GM12878 (cell line): ENCODE measurements around the gene PSMD14. TPM values are rescaled to one million over a fixed set of nuclear protein-coding genes. Genes with fewer than 3 reads are reported as not detected.

Source experiments
- CBX3 ChIP-seq: fragments of 200-600 bp; sonication (generic); IDR thresholded peaks from 2 replicates; pipeline ENCODE4 v1.6.1; 2016; ENCODE audit warnings: low read depth, borderline replicate concordance
- CHD1 ChIP-seq: IDR thresholded peaks from 2 replicates; pipeline ENCODE4 v1.6.1; 2012; ENCODE audit warnings: low read depth, low read length, improper control_type of control experiment
- CREM ChIP-seq: IDR thresholded peaks from 2 replicates; pipeline ENCODE4 v1.6.1; 2014; ENCODE audit warnings: antibody characterized with exemption, low read depth
- GATAD2B ChIP-seq: fragments of 450-650 bp; conservative IDR thresholded peaks from 2 replicates; pipeline ENCODE4 v1.6.1; 2017; ENCODE audit warnings: low read depth, mild to moderate bottlenecking, moderate library complexity
- IKZF1 ChIP-seq: fragments of 450-650 bp; conservative IDR thresholded peaks from 2 replicates; pipeline ENCODE4 v1.6.1; 2017; ENCODE audit warnings: antibody characterized with exemption, mild to moderate bottlenecking
- MTA2 ChIP-seq: fragments of 450-650 bp; IDR thresholded peaks from 2 replicates; pipeline ENCODE4 v1.6.1; 2016; ENCODE audit warnings: low read depth, mild to moderate bottlenecking, moderate library complexity
- PAX8 ChIP-seq: fragments of 450-650 bp; IDR thresholded peaks from 2 replicates; pipeline ENCODE4 v1.6.1; 2017; ENCODE audit warnings: mild to moderate bottlenecking, moderate library complexity
- RAD21 ChIP-seq: IDR thresholded peaks from 2 replicates; pipeline ENCODE4 v1.6.1; 2011; ENCODE audit warnings: mild to moderate bottlenecking, low read depth, low read length, moderate library complexity; ENCODE audit not compliant: insufficient read depth
- RCOR1 ChIP-seq: conservative IDR thresholded peaks from 2 replicates; pipeline ENCODE4 v1.6.1; 2012; ENCODE audit warnings: low read depth, low read length, improper control_type of control experiment
- TAF1 ChIP-seq: IDR thresholded peaks from 2 replicates; pipeline ENCODE4 v1.6.1; 2011; ENCODE audit warnings: mild to moderate bottlenecking, low read depth, low read length, borderline replicate concordance
- ZNF274 ChIP-seq: IDR thresholded peaks from one replicate; pipeline ENCODE4 v1.8.0; 2011; ENCODE audit not compliant: insufficient read length, insufficient read depth
- ZNF622 ChIP-seq: fragments of 450-650 bp; IDR thresholded peaks from 2 replicates; pipeline ENCODE4 v1.6.1; 2017; ENCODE audit warnings: mild to moderate bottlenecking, inconsistent platforms
- polyA plus RNA-seq, 11 experiments: library from polyadenylated mRNA; depleted of rRNA in 4 of 11; unstranded in 6 of 11; stranded (reverse) in 5 of 11; fragments of >200 nt; fragmentation: Nextera tagmentation in 4 of 11; fragmentation: Illumina TruSeq in 1 of 11; extraction: Ambion mirVana in 4 of 11; extraction: Trizol in 1 of 11; gene quantifications; 1 replicate in 1 of 11; 2 replicates in 10 of 11; pipeline versions ENCODE4 v1.2.1 to v1.2.3, GENCODE V29; 2011 to 2016; ENCODE audit warnings: inconsistent platforms in 2 of 11, missing spikeins in 2 of 11, low read depth in 1 of 11
- total RNA-seq, 4 experiments: library from RNA; depleted of rRNA in 3 of 4; stranded (reverse); fragments of >200 nt in 3 of 4; fragmentation: Illumina TruSeq in 1 of 4; extraction: Trizol in 1 of 4; gene quantifications; 2 replicates each; pipeline versions ENCODE4 v1.2.1 to v1.2.3, GENCODE V29; 2013 to 2021
- TF ChIP-seq, protein P1 (sequence below): fragments of 450-650 bp; formaldehyde crosslinking; IDR thresholded peaks from 2 replicates; pipeline ENCODE4 v1.4.0; 2022; ENCODE audit warnings: mild to moderate bottlenecking, moderate library complexity

Gene PSMD14
- total and polyA plus RNA-seq, 10 of the 15 experiments (the other 5 are each of a cell fraction or from before 2014, with no cell fraction given) = 70.5 to 253 (median 127) TPM

DNA sequence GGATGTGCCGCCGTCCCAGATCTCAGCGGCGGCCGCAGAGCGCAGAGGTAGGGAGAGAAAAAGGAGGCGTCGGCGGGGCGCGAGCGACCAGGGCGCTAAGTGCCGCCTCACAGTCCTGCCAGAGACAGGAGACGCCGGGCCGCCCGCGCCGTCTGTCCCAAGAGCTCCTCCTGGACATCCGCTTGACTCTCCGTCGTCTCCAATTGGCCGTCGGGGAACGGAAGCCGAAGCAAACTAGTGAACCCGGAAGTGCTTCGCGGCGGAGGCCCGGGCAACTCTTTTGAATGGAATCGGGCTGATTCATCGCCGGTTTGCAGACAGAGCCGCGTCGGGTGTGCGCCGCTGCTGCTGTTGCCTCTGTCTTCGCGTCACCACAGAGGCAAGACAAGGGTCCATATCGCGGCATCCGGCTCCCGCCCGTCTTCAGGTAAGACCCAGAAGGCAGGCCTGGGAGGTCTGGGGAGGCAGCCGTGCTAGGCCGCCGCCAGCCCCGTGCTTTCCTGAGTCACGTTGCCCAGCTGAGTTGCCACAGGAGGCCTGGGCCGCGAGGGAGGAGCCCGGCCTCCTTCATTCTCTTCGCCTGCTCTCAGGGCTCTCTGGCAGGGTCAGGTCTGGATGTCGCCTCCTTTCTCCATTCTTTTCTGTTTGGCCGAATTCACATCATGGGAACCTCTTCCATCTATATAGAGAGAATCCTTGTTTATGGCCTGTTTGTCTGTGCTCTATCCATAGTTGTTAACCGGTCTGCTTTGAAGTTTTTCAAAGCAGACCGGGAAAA lies at the start of gene PSMD14 (continued):
- TF ChIP-seq PAX8 (no peak), RCOR1 (no peak), CHD1 (no peak), IKZF1 (peak; percentile 99), RAD21 (no peak), CBX3 (no peak), CREM (peak; percentile 32; the same call in 1 of the 2 replicates), GATAD2B (peak; percentile 89; the same call in 1 of the 2 replicates), TAF1 (peak; percentile 90), MTA2 (peak; percentile 63), ZNF622 (no peak), ZNF274 (no peak)
- TF ChIP-seq, protein P1, sequence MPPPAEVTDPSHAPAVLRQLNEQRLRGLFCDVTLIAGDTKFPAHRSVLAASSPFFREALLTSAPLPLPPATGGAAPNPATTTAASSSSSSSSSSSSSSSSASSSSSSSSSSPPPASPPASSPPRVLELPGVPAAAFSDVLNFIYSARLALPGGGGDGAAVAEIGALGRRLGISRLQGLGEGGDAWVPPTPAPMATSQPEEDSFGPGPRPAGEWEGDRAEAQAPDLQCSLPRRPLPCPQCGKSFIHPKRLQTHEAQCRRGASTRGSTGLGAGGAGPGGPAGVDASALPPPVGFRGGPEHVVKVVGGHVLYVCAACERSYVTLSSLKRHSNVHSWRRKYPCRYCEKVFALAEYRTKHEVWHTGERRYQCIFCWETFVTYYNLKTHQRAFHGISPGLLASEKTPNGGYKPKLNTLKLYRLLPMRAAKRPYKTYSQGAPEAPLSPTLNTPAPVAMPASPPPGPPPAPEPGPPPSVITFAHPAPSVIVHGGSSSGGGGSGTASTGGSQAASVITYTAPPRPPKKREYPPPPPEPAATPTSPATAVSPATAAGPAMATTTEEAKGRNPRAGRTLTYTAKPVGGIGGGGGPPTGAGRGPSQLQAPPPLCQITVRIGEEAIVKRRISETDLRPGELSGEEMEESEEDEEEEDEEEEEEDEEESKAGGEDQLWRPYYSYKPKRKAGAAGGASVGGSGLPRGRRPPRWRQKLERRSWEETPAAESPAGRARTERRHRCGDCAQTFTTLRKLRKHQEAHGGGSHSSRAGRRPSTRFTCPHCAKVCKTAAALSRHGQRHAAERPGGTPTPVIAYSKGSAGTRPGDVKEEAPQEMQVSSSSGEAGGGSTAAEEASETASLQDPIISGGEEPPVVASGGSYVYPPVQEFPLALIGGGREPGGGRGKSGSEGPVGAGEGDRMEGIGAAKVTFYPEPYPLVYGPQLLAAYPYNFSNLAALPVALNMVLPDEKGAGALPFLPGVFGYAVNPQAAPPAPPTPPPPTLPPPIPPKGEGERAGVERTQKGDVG = no peak
